Dedifferentiated amniotic fluid mesenchymal stem cell (primary cell): ENCODE measurements around the gene ZNF791.
"Not testable (repeated sequence)": the region's sequence is repeated elsewhere in the genome, so short reads cannot be mapped to it uniquely, and the experiment has no call there.

Experiments
- DNase-seq: peaks from one replicate; pipeline ENCODE4 v3.0.0-alpha.2; 2016; ENCODE audit errors: extremely low spot score

Gene ZNF791

GRCh38 chr19:12667731-12668302 is 57.1 kb downstream of the ZNF791 start:
- DNase-seq = no peak

GRCh38 chr19:12668346-12668745 is 57.6 kb downstream of the ZNF791 start:
- DNase-seq = no peak

GRCh38 chr19:12668932-12669269 is 58.2 kb downstream of the ZNF791 start:
- peak; percentile 46 for DNase-seq

- DNase-seq = peak; percentile 78
Observed at GRCh38 chr19:12669270-12670158, 58.8 kb downstream of the ZNF791 start.

- DNase-seq = no peak
Observed at GRCh38 chr19:12670159-12670928, 59.6 kb downstream of the ZNF791 start.

GRCh38 chr19:12672744-12673143 is 62.0 kb downstream of the ZNF791 start:
- no peak for DNase-seq

GRCh38 chr19:12675399-12675798 is 64.7 kb downstream of the ZNF791 start:
- DNase-seq = no peak

GRCh38 chr19:12675940-12676339 is 65.2 kb downstream of the ZNF791 start:
- DNase-seq = no peak

- DNase-seq = peak; percentile 63
Observed at GRCh38 chr19:12676384-12676792, 65.7 kb downstream of the ZNF791 start.

- no peak for DNase-seq
Observed at GRCh38 chr19:12676928-12677327, 66.2 kb downstream of the ZNF791 start.

GRCh38 chr19:12678039-12678438 is 67.3 kb downstream of the ZNF791 start:
- DNase-seq = not testable (repeated sequence)

- no peak for DNase-seq
Observed at GRCh38 chr19:12680034-12680433, 69.3 kb downstream of the ZNF791 start.

GRCh38 chr19:12681074-12681987 is 70.6 kb downstream of the ZNF791 start, which contains the start of gene DHPS:
Gene DHPS, minus strand, starts transcription at chr19:12681880. Its CDS starts 114 bp downstream, at chr19:12681766.
- DNase-seq = peak; percentile 95
